Neuronal stem cell (in vitro differentiated cells): ENCODE data around the gene FGF11.

Source experiments
- DNase-seq: peaks from one replicate; pipeline ENCODE4 v3.0.0-alpha.2; 2013; ENCODE audit warnings: low spot score
- H2AFZ ChIP-seq: one replicate; pipeline ENCODE4 v1.6.1; 2013; ENCODE audit warnings: mild to moderate bottlenecking, low read length, inconsistent platforms
- H2AK5ac ChIP-seq: 2 replicates; pipeline ENCODE4 v1.6.1; 2013; ENCODE audit warnings: low read depth, mild to moderate bottlenecking, inconsistent platforms, low read length, moderate library complexity, mixed read lengths
- H2BK120ac ChIP-seq: 2 replicates; pipeline ENCODE4 v1.6.1; 2013; ENCODE audit warnings: low read depth, mild to moderate bottlenecking, inconsistent platforms, low read length, moderate library complexity, mixed read lengths
- H2BK12ac ChIP-seq: one replicate; pipeline ENCODE4 v1.6.1; 2013; ENCODE audit warnings: low read length, inconsistent platforms
- H2BK15ac ChIP-seq: 2 replicates; pipeline ENCODE4 v1.6.1; 2013; ENCODE audit warnings: mild to moderate bottlenecking, low read length, inconsistent platforms, mixed read lengths
- H2BK5ac ChIP-seq: one replicate; pipeline ENCODE4 v1.6.1; 2013; ENCODE audit warnings: inconsistent platforms, mild to moderate bottlenecking, low read length, moderate library complexity
- H3K14ac ChIP-seq: one replicate; pipeline ENCODE4 v1.6.1; 2013; ENCODE audit warnings: low read length, inconsistent platforms
- H3K18ac ChIP-seq: 2 replicates; pipeline ENCODE4 v1.6.1; 2013; ENCODE audit warnings: low read length, inconsistent platforms
- H3K23ac ChIP-seq: 2 replicates; pipeline ENCODE4 v1.6.1; 2013; ENCODE audit warnings: low read depth, mild to moderate bottlenecking, mixed read lengths, low read length, inconsistent platforms; ENCODE audit not compliant: poor library complexity
- H3K27ac ChIP-seq: replicated peaks from 3 replicates; pipeline ENCODE4 v1.5.1; 2013; ENCODE audit warnings: low read length, inconsistent platforms
- H3K27me3 ChIP-seq, 3 experiments: 2 replicates each; pipeline ENCODE4 v1.6.1; 2013; ENCODE audit warnings: low read length in 3 of 3, mild to moderate bottlenecking in 2 of 3, inconsistent platforms in 1 of 3, low read depth in 1 of 3, mixed read lengths in 1 of 3, moderate library complexity in 1 of 3; ENCODE audit not compliant: control insufficient read depth in 3 of 3, insufficient read depth in 3 of 3
- H3K36me3 ChIP-seq, 2 donors: replicated peaks in 1 of 2; 2 replicates each; pipeline ENCODE4 v1.6.1; 2013; ENCODE audit warnings: low read length in 2 of 2; ENCODE audit not compliant: control insufficient read depth in 2 of 2, insufficient read depth in 2 of 2
- H3K4ac ChIP-seq: 2 replicates; pipeline ENCODE4 v1.6.1; 2013; ENCODE audit warnings: inconsistent platforms, mild to moderate bottlenecking, low read length, moderate library complexity
- H3K4me1 ChIP-seq, 2 donors: 1 replicate in 1 of 2; 2 replicates in 1 of 2; pipeline ENCODE4 v1.6.1; 2013; ENCODE audit warnings: low read length in 2 of 2, low read depth in 1 of 2; ENCODE audit not compliant: control insufficient read depth in 2 of 2, insufficient read depth in 1 of 2
- H3K4me2 ChIP-seq: one replicate; pipeline ENCODE4 v1.6.1; 2013; ENCODE audit warnings: mild to moderate bottlenecking, low read length, inconsistent platforms; ENCODE audit not compliant: insufficient read depth, poor library complexity, severe bottlenecking
- H3K4me3 ChIP-seq, 2 donors: 2 replicates each; pipeline ENCODE4 v1.5.1; 2013; ENCODE audit warnings: low read length in 2 of 2, mild to moderate bottlenecking in 2 of 2, inconsistent platforms in 1 of 2, moderate library complexity in 1 of 2
- H3K79me1 ChIP-seq: one replicate; pipeline ENCODE4 v1.6.1; 2013; ENCODE audit warnings: low read depth, mild to moderate bottlenecking, inconsistent platforms, low read length, moderate library complexity
- H3K9ac ChIP-seq: one replicate; pipeline ENCODE4 v1.6.1; 2013; ENCODE audit warnings: mild to moderate bottlenecking, low read depth, low read length, inconsistent platforms; ENCODE audit not compliant: poor library complexity
- H3K9me3 ChIP-seq, 2 donors: replicated peaks in 1 of 2; 2 replicates each; pipeline versions ENCODE3 to v1.6.1; 2013; ENCODE audit warnings: low read length in 2 of 2, mild to moderate bottlenecking in 2 of 2, inconsistent platforms in 1 of 2, low read depth in 1 of 2, mixed read lengths in 1 of 2, moderate library complexity in 1 of 2; ENCODE audit not compliant: control insufficient read depth in 2 of 2, insufficient read depth in 1 of 2
- H4K8ac ChIP-seq: one replicate; pipeline ENCODE4 v1.6.1; 2013; ENCODE audit warnings: low read depth, mild to moderate bottlenecking, inconsistent platforms, low read length, moderate library complexity
- H4K91ac ChIP-seq: one replicate; pipeline ENCODE4 v1.6.1; 2013; ENCODE audit warnings: low read length, low read depth, mild to moderate bottlenecking, inconsistent platforms; ENCODE audit not compliant: poor library complexity
- WGBS, 2 donors: extraction: QIAGEN DNeasy Blood & Tissue Kit; methylation state at CpG; one replicate each; pipeline ENCODE4 v1.1.7; 2013; ENCODE audit warnings: missing lambda C conversion rate in 2 of 2, mixed read lengths in 1 of 2; ENCODE audit not compliant: insufficient read length in 2 of 2, insufficient replicate concordance in 1 of 2; ENCODE audit errors: extremely low coverage in 2 of 2; 5-methylcytosine and 5-hydroxymethylcytosine counted together

FGF11 gene

DNA sequence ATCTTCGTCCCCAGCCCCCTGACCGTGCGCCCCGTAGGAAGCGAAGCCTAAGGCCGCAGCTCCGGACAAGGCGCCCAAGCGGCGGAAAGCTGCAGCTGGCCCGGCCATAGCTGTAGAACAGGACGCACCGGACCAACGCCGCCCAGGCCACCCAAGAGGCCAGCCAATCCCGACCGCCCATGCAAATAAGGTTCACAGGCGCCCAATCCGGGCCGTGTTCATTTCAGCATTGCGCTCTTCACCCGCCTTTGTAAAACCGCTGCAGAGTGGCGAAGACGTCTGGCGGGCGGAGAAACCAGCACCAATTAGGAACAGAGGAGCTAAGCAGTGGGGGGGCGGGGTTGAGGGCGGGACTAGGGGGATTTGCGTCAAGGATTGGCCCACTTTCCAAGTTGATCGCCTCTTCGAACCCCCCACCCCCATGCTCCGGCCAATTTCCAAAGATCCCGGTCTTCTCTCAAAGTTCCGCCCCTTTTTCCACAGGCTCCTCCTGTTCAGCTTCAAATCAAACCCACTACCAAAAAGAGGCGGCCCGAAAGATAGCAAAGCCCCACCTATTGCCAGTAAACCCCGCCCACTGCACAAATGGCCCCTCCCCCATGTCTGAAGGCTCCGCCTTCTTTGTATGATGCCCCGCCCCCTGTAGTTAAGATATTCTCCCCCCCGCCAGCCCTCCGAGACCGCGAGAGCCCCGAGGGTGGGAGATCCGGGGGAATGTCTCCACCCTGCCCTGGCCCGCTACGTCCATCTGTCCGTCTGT is 35.2 kb upstream of the FGF11 start, which contains the start of gene TMEM256:
TMEM256 (minus strand) TSS at position 121 of the 760 bp plus-strand sequence; CDS start at position 108, 13 bp downstream.
- Histone ChIP-seq H3K9me3 (no peaks in the 10 kb centered on the region), H2BK120ac (peak within 1 kb of the TSS; percentile 91), H3K4ac (no peak within 1 kb of the TSS)

DNA sequence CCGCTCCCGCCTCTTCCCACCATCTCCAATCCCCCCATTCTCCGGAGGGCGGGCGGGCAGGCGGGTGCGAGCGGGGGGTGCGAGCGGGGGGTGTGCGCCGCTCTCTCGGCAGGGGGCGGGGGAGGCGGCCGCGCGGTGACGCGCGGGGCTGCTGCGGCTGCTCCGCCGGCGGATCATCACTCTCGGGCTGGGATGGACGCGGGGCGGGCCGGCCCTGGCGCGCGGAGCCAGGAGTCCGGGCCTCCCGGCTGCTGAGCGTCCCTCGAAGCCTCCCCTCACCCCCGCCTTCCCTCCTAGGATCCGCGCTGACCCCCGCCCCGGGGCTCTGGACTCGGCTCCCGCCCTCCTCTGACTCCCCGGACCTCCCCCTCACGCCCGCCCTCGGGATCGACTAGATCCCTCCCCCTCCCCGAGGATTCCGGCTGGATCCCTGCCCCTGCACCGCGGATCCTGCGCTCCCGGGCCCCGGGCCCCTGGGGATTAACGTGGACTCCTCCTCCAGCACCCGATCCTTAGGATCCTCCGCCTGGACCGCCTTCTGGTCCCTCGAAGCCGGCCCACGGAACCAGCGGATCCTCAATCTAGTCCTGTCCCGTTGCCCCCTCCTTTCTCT is 34.5 kb upstream of the FGF11 start:
- Histone ChIP-seq H2AK5ac (peak overlapping the region; percentile 100), H3K36me3 (peaks cover 17 to 29% of the 10 kb centered on the region in 2 donors), H3K4me2 (peak overlapping the region; percentile 92), H3K18ac (peak overlapping the region; percentile 90), H3K9me3 (peaks cover 0 to 2% of the 10 kb centered on the region in 2 donors), H3K14ac (peak overlapping the region; percentile 89), H3K27me3 (no peaks in the 10 kb centered on the region), H2BK120ac (peak overlapping the region; percentile 91), H3K4me1 (peaks cover 14 to 25% of the 10 kb centered on the region in 2 donors), H3K4me3 (peak overlapping the region; percentile 60 to 97), H3K23ac (peak overlapping the region; percentile 55), H2BK5ac (peak overlapping the region; percentile 88), H4K91ac (no peak overlapping the region), H3K4ac (peak overlapping the region; percentile 84), H2BK15ac (peak overlapping the region; percentile 89), H3K9ac (peak overlapping the region; percentile 90), H3K27ac (peak overlapping the region; percentile 81), H2BK12ac (no peak overlapping the region), H3K79me1 (peaks cover 15% of the 10 kb centered on the region), H4K8ac (no peak overlapping the region), H2AFZ (peak overlapping the region; percentile 81)
- peak; percentile 74 for DNase-seq
- no CpG with 5 or more reads among the region's 65 CpGs for WGBS, 2 donors

More for the DNA sequence above, 35.2 kb upstream of the FGF11 start, which contains the start of gene TMEM256:
- peak; percentile 100 for DNase-seq
- no CpG with 5 or more reads among the region's 49 CpGs for WGBS, 2 donors
- peak within 1 kb of the TSS; percentile 92 for H3K4me2 ChIP-seq
- peak within 1 kb of the TSS; percentile 100 for H2AK5ac ChIP-seq
- peak within 1 kb of the TSS; percentile 74 to 97 for H3K4me3 ChIP-seq
- H4K8ac ChIP-seq, result no peak within 1 kb of the TSS
- H3K14ac ChIP-seq, result peak within 1 kb of the TSS; percentile 38
- peak within 1 kb of the TSS; percentile 96 for H3K23ac ChIP-seq
- peak within 1 kb of the TSS; percentile 98 for H2BK5ac ChIP-seq
- H3K27ac ChIP-seq, result peak within 1 kb of the TSS; percentile 97
- H2BK15ac ChIP-seq, result peak within 1 kb of the TSS; percentile 89
- peak within 1 kb of the TSS; percentile 92 for H3K9ac ChIP-seq
- peak within 1 kb of the TSS; percentile 98 for H3K18ac ChIP-seq
- H2AFZ ChIP-seq, result peak within 1 kb of the TSS; percentile 89
- H2BK12ac ChIP-seq, result no peak within 1 kb of the TSS
- peaks cover 14 to 25% of the 10 kb centered on the region in 2 donors for H3K4me1 ChIP-seq
- H3K36me3 ChIP-seq, result peaks cover 10 to 22% of the 10 kb centered on the region in 2 donors
- H3K79me1 ChIP-seq, result peaks cover 15% of the 10 kb centered on the region
- H3K27me3 ChIP-seq, result no peaks in the 10 kb centered on the region
- peak within 1 kb of the TSS; percentile 32 for H4K91ac ChIP-seq

DNA sequence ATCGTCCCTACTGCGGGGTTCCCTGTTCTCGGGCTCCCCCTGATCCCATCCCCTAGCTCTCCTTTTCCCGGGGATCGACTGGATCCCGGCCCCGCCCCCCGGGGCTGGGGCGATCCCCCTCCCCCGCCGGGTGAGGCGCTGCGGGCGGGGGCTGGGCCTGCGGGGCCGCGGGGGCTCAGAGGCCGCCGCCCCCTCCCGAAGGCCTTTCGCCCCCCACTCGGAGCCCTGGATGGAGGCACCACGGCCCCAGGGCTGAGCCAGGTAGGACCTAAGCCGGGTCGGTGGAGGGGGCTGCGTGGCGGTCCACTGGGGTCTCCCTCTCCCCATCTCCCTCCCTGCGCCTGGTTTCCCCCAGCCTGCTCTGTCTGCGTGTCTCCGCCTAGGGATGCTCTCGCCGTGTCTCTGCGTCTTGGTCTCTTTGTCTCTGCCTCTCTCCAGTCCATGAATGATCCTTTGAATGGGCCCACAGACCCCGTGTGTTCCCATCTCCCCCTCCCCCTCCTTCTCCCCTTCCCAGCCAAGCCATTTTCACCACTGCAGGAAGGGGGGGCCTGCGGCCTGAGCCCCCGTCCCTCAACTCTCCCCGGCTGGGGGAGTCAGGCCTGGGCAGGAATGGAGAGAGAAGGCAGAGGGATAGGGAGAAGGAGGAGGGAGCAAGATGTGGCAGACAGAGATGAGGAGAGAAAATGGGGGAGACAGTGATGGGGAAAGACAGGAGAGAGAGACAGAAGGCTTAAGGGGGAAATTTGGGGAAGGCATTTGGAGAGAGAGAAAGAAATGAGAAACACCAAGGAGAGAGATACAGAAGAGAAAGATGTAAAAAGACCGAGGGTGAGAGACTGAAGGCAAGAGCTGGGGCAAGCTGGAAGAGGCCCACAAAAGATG is 33.7 kb upstream of the FGF11 start:
- Histone ChIP-seq H3K9me3 (peaks cover 0 to 2% of the 10 kb centered on the region in 2 donors), H3K27me3 (no peaks in the 10 kb centered on the region), H3K4ac (peak overlapping the region; percentile 84), H3K27ac (peak overlapping the region; percentile 81), H3K4me1 (peaks cover 14 to 25% of the 10 kb centered on the region in 2 donors), H3K4me3 (peak overlapping the region; percentile 60 to 97), H2BK12ac (no peak overlapping the region), H2BK15ac (peak overlapping the region; percentile 89), H4K8ac (peak overlapping the region; percentile 65), H2BK120ac (peak overlapping the region; percentile 91), H3K14ac (peak overlapping the region; percentile 94), H3K79me1 (peaks cover 18% of the 10 kb centered on the region), H3K18ac (peak overlapping the region; percentile 89), H3K4me2 (peak overlapping the region; percentile 92), H2AK5ac (peak overlapping the region; percentile 100), H3K23ac (peak overlapping the region; percentile 89), H3K9ac (peak overlapping the region; percentile 94), H3K36me3 (peaks cover 25 to 36% of the 10 kb centered on the region in 2 donors), H2AFZ (peak overlapping the region; percentile 81), H4K91ac (no peak overlapping the region), H2BK5ac (peak overlapping the region; percentile 88)
- WGBS, 2 donors, result no CpG with 5 or more reads among the region's 38 CpGs
- no peak for DNase-seq
